ENCODE data around the gene SUPT3H. TPM values are rescaled to one million over a fixed set of nuclear protein-coding genes. Genes with fewer than 3 reads are reported as not detected.

The SUPT3H gene
- polyA plus RNA-seq, 3 donors: 2.4 to 3.5 (median 2.5) TPM

DNA sequence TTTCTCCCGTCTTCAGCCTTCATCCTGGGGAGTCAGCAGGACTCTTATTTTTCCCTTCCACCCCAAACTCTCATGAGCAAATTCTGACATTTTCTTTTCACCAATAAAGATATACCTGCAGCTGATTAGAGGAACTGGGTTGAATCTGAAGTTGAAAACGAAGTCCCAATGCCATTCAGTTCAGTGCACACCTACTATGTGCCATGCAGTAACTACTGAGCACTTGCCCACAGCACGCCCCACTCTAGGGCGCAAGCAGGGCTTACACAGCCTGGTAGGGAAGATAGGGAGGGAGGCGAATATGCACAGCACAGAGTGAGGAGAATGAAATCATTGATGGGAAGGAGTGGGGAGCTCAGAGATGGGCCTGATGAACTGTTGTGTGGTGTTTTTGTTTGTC, 588.7 kb downstream of the SUPT3H start:
- H3K9me3 Mint-ChIP-seq: peaks cover 0 to 13% (median 10%) of the 10 kb centered on the region in 7 donors
- no peak overlapping the region for H3K4me3 Mint-ChIP-seq
- no peaks in the 10 kb centered on the region for H3K27me3 Mint-ChIP-seq (ENCODE audit: low read depth in 3 of 3)
- no peaks in the 10 kb centered on the region for H3K4me1 ChIP-seq (ENCODE audit: control insufficient read depth in 1 of 2, insufficient read depth in 2 of 2, low read length in 2 of 2)
- no peak overlapping the region for H3K27ac Mint-ChIP-seq
- TF ChIP-seq, protein P1, sequence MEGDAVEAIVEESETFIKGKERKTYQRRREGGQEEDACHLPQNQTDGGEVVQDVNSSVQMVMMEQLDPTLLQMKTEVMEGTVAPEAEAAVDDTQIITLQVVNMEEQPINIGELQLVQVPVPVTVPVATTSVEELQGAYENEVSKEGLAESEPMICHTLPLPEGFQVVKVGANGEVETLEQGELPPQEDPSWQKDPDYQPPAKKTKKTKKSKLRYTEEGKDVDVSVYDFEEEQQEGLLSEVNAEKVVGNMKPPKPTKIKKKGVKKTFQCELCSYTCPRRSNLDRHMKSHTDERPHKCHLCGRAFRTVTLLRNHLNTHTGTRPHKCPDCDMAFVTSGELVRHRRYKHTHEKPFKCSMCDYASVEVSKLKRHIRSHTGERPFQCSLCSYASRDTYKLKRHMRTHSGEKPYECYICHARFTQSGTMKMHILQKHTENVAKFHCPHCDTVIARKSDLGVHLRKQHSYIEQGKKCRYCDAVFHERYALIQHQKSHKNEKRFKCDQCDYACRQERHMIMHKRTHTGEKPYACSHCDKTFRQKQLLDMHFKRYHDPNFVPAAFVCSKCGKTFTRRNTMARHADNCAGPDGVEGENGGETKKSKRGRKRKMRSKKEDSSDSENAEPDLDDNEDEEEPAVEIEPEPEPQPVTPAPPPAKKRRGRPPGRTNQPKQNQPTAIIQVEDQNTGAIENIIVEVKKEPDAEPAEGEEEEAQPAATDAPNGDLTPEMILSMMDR (IDR thresholded peaks at IDR 0.05): no peak
- WGBS (ENCODE audit: insufficient coverage): 100% methylated on average over 2 of the region's 5 CpGs
- H3K4me3 ChIP-seq (replicated peaks in 1 of 3; ENCODE audit: low read depth in 2 of 3, low read length in 3 of 3): no peak overlapping the region
- no peaks in the 10 kb centered on the region for H4K20me1 ChIP-seq (ENCODE audit: insufficient read depth, low read length)
- no peak overlapping the region for H2AFZ ChIP-seq (ENCODE audit: insufficient read depth, low read depth, low read length, poor library complexity, severe bottlenecking)
- intact Hi-C loops (cut with micrococcal nuclease): no loop called here
- no peak for DNase-seq
- H3K79me2 ChIP-seq (ENCODE audit: insufficient read depth, low read length): no peaks in the 10 kb centered on the region
- H3K4me1 Mint-ChIP-seq: no peaks in the 10 kb centered on the region
- H3K9me3 ChIP-seq (replicated peaks in 1 of 2; ENCODE audit: control insufficient read depth in 1 of 2, insufficient read depth in 1 of 2, low read length in 2 of 2): peaks cover 4 to 8% of the 10 kb centered on the region in 2 donors
- H3K27me3 ChIP-seq (ENCODE audit: control insufficient read depth in 2 of 2, insufficient read depth in 2 of 2, low read length in 2 of 2): no peaks in the 10 kb centered on the region
- no peaks in the 10 kb centered on the region for H3K36me3 ChIP-seq (replicated peaks in 1 of 2; ENCODE audit: control insufficient read depth in 1 of 2, insufficient read depth in 2 of 2, low read length in 2 of 2)
- H3K4me2 ChIP-seq (replicated peaks; ENCODE audit: extremely low read depth, low read length, poor library complexity, severe bottlenecking): no peak overlapping the region
- H3K27ac ChIP-seq (ENCODE audit: low read depth in 1 of 2, low read length in 2 of 2): no peak overlapping the region
- no peaks in the 10 kb centered on the region for H3K36me3 Mint-ChIP-seq
- H3K9ac ChIP-seq (ENCODE audit: insufficient read depth, low read length, poor library complexity, severe bottlenecking): no peak overlapping the region

DNA sequence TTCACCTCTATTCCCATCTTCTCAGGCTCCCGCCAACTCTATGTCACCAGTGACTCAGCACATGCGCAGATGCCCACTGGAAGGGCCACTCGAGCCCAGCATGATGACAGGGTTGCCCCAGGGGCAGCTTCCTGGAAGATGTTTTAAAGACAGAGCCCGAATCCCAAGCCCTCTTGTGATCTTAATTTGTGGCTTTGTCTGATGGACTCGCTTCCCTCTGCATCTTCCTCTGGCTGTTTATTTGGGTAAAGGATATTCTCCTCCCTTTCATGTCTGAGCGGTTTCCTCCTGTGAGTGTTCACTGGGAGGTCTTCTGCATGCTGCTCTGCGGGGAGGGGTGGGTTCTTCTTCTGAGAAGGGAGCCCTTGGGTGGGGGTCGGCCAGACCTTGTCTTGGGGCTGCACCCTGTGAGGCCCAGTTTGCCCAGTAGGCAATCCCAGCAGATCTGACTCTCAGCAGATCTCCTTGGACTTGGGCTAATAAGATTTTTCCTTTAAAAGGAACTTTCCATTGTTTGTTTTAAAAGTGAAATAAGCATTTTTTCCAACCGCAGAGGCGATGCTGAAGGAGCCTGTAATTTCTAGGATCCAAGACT, 589.2 kb downstream of the SUPT3H start:
- intact Hi-C loops (cut with micrococcal nuclease): no loop called here
- WGBS (ENCODE audit: insufficient coverage): 93% methylated on average over 4 of the region's 10 CpGs
- no peak overlapping the region for H3K27ac Mint-ChIP-seq

More for the DNA sequence above, 589.2 kb downstream of the SUPT3H start:
- Histone ChIP-seq H3K4me3 (replicated peaks in 1 of 3; ENCODE audit: low read depth in 2 of 3, low read length in 3 of 3) (no peak overlapping the region), H3K4me1 (ENCODE audit: control insufficient read depth in 1 of 2, insufficient read depth in 2 of 2, low read length in 2 of 2) (no peaks in the 10 kb centered on the region), H3K4me2 (replicated peaks; ENCODE audit: extremely low read depth, low read length, poor library complexity, severe bottlenecking) (no peak overlapping the region), H3K79me2 (ENCODE audit: insufficient read depth, low read length) (no peaks in the 10 kb centered on the region), H2AFZ (ENCODE audit: insufficient read depth, low read depth, low read length, poor library complexity, severe bottlenecking) (no peak overlapping the region), H4K20me1 (ENCODE audit: insufficient read depth, low read length) (no peaks in the 10 kb centered on the region), H3K27ac (ENCODE audit: low read depth in 1 of 2, low read length in 2 of 2) (no peak overlapping the region), H3K36me3 (replicated peaks in 1 of 2; ENCODE audit: control insufficient read depth in 1 of 2, insufficient read depth in 2 of 2, low read length in 2 of 2) (no peaks in the 10 kb centered on the region), H3K9ac (ENCODE audit: insufficient read depth, low read length, poor library complexity, severe bottlenecking) (no peak overlapping the region), H3K9me3 (replicated peaks in 1 of 2; ENCODE audit: control insufficient read depth in 1 of 2, insufficient read depth in 1 of 2, low read length in 2 of 2) (peaks cover 6 to 8% of the 10 kb centered on the region in 2 donors), H3K27me3 (ENCODE audit: control insufficient read depth in 2 of 2, insufficient read depth in 2 of 2, low read length in 2 of 2) (no peaks in the 10 kb centered on the region)
- DNase-seq: no peak
- no peaks in the 10 kb centered on the region for H3K27me3 Mint-ChIP-seq (ENCODE audit: low read depth in 3 of 3)
- H3K4me1 Mint-ChIP-seq: no peaks in the 10 kb centered on the region
- peaks cover 0 to 15% (median 10%) of the 10 kb centered on the region in 7 donors for H3K9me3 Mint-ChIP-seq
- TF ChIP-seq, protein P1 (IDR thresholded peaks at IDR 0.05): no peak
- no peaks in the 10 kb centered on the region for H3K36me3 Mint-ChIP-seq
- H3K4me3 Mint-ChIP-seq: no peak overlapping the region
